ENCODE data around the gene NXPH1. TPM values are rescaled to one million over a fixed set of nuclear protein-coding genes. Genes with fewer than 3 reads are reported as not detected.

NXPH1 gene
- total RNA-seq, 1 donor from 2014 or later, result 0.32 TPM

DNA sequence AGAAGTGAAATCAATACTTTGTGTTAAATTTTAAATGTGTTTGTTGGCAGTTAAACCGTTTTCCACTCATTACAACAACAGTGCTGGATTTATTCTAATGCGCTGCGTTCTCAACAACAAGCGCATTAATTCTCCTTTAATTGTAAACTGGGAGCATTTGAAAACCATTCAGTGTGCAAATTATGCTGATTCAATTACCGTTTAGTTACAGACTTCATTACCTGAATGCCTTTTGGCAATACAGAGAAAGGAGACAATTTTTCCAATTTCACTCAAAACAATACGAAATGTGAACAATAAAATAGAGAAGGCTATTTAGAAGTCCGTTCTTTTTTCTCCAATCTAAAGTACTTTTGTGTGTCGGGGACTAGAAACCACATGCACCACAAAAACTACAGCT is 4.2 kb downstream of the NXPH1 start:
- intact Hi-C loops (cut with DNase I), result no loop called here
- TF ChIP-seq, protein P1, sequence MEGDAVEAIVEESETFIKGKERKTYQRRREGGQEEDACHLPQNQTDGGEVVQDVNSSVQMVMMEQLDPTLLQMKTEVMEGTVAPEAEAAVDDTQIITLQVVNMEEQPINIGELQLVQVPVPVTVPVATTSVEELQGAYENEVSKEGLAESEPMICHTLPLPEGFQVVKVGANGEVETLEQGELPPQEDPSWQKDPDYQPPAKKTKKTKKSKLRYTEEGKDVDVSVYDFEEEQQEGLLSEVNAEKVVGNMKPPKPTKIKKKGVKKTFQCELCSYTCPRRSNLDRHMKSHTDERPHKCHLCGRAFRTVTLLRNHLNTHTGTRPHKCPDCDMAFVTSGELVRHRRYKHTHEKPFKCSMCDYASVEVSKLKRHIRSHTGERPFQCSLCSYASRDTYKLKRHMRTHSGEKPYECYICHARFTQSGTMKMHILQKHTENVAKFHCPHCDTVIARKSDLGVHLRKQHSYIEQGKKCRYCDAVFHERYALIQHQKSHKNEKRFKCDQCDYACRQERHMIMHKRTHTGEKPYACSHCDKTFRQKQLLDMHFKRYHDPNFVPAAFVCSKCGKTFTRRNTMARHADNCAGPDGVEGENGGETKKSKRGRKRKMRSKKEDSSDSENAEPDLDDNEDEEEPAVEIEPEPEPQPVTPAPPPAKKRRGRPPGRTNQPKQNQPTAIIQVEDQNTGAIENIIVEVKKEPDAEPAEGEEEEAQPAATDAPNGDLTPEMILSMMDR (IDR thresholded peaks at IDR 0.05), result no peak
- Histone ChIP-seq H3K9me3 (peaks cover 0 to 4% of the 10 kb centered on the region in 2 donors), H3K27me3 (peaks cover 25% of the 10 kb centered on the region), H3K4me3 (no peak overlapping the region), H3K27ac (no peak overlapping the region), H3K4me1 (no peaks in the 10 kb centered on the region), H3K36me3 (no peaks in the 10 kb centered on the region)
- DNase-seq (ENCODE audit: low spot score in 2 of 2), result no peak

- Histone ChIP-seq H3K36me3 (no peaks in the 10 kb centered on the region), H3K27ac (no peak overlapping the region), H3K9me3 (peaks cover 0 to 5% of the 10 kb centered on the region in 2 donors), H3K27me3 (peaks cover 11% of the 10 kb centered on the region), H3K4me1 (no peaks in the 10 kb centered on the region), H3K4me3 (no peak overlapping the region)
- intact Hi-C loops (cut with DNase I), result no loop called here
- TF ChIP-seq, protein P1 (IDR thresholded peaks at IDR 0.05), result no peak
- no peak for DNase-seq (ENCODE audit: low spot score in 2 of 2)
Observed at GRCh38 chr7:8440670-8441069, 7.3 kb downstream of the NXPH1 start.

DNA sequence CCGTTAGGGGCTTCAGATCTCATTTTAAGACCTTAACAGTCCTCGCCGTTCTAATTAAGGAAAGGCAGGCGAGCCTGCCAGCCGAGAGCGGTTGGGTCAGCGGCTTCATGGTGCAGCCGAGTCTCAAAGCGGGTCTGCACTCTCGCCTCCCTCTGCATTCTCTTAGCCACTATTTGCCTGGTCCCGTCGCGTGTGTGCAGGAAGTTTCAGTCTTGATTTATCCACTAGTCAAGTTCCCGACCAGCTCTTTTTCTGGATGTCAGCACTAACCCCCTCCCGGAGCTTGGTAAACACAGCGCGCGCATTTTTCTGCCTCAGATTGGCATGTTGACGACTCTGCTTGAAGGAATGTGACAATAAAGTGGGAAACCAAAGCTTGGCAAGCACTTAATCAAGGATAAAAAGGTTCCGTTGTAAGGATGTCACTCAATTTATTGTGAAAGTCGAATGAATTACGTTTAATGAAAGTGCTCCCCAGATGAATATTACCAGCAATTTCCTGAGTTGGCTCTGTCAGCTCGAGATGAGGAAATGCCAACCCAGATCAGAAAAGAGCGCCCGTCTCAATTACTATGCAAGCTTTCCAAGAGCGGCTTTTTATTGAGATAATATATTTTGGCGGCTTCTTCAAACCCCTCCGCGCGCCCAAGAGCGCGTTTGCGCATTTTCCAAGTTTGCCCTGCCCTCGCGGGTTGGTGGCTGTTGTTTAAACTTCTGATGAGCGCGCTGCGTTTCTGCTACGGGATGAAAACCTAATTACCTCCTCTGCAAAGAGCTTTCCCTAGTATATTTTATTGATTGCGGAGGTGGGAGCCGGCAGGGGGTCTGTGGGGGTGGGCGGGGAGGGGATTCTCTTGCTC is 7.9 kb downstream of the NXPH1 start:
- Histone ChIP-seq H3K27me3 (peaks cover 10% of the 10 kb centered on the region), H3K9me3 (peaks cover 0 to 5% of the 10 kb centered on the region in 2 donors), H3K4me1 (no peaks in the 10 kb centered on the region), H3K27ac (no peak overlapping the region), H3K4me3 (no peak overlapping the region), H3K36me3 (no peaks in the 10 kb centered on the region)
- TF ChIP-seq, protein P1 (IDR thresholded peaks at IDR 0.05), result no peak
- DNase-seq (ENCODE audit: low spot score in 2 of 2), result no peak
- intact Hi-C loops (cut with DNase I), result no loop called here

DNA sequence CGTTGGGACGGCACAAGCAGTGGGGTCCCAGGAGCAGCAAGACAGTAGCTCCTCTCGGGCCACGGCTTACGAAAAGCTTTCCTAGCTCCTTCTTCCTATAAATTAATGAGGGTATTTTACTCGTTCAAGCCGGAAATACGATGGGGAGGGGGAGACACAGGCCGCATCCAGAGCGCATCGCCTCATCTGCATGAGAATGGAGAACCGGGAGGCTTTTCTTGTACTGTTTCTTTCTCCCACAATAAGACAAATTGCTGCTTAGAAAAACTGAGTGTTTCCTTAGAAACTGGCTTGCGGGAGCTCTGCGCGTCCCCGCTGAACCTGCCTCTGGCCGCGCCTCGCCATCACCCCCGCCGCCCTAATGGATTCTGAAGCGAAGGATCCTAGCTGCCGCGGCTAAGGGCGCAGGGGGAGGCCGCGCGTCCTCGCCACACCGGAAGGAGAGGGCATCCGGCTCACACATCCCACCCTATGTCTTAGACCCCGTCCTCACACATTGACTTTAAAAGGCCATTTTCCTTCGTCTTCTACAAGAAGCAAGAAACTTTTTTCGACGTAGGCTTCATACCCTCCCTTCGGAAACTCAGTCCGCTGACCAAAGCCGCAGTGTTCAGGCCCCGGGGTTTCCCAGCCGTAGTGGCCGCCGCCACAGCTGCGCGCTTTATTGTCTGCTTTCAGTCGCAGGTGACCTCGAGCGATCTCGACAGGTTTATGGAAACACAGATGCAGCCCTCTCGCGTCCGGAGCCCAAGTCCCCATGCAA is 8.8 kb downstream of the NXPH1 start:
- H3K27ac ChIP-seq, result no peak overlapping the region
- no peak for DNase-seq (ENCODE audit: low spot score in 2 of 2)
- peak overlapping the region in 1 of 2 donors; percentile 5 for H3K4me3 ChIP-seq
- no peaks in the 10 kb centered on the region for H3K36me3 ChIP-seq
- TF ChIP-seq, protein P1 (IDR thresholded peaks at IDR 0.05), result no peak
- H3K27me3 ChIP-seq, result peaks cover 10% of the 10 kb centered on the region
- intact Hi-C loops (cut with DNase I), result no loop called here
- H3K4me1 ChIP-seq, result no peaks in the 10 kb centered on the region
- peaks cover 0 to 5% of the 10 kb centered on the region in 2 donors for H3K9me3 ChIP-seq

GRCh38 chr7:8442814-8443304 is 9.4 kb downstream of the NXPH1 start:
- no peak for DNase-seq (ENCODE audit: low spot score in 2 of 2)
- H3K27me3 ChIP-seq, result peaks cover 10% of the 10 kb centered on the region
- peaks cover 0 to 5% of the 10 kb centered on the region in 2 donors for H3K9me3 ChIP-seq
- intact Hi-C loops (cut with DNase I), result no loop called here
- H3K27ac ChIP-seq, result no peak overlapping the region
- TF ChIP-seq, protein P1 (IDR thresholded peaks at IDR 0.05), result no peak
- H3K4me3 ChIP-seq, result peak overlapping the region in 1 of 2 donors; percentile 5
- no peaks in the 10 kb centered on the region for H3K36me3 ChIP-seq
- no peaks in the 10 kb centered on the region for H3K4me1 ChIP-seq

All from ascending aorta (tissue), 2 donors.